NCI-H69 (cell line): Measurements from ENCODE around the gene TBCK.

ENCODE experiments used
- DNase-seq: peaks from one replicate; lab custom pipeline; 2025; lab: John Stamatoyannopoulos, UW

The TBCK gene

DNA sequence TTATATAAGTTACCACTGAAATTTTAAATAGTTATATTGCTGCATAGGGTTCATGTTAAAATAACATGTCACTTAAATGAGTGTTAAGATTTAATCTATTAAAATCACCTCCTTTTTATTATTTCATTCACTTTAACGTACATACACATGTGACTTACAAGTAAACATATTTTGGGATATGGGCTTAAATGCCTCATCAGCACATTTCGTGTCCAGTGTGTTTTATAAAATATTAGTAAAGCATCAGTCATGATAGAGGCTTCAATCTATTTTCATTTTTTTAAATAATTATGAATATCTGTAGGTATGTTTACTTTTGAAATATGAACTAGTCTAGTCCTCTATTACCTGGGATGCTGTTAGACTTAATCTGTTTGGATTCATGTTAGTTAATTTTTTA is 277.1 kb downstream of the TBCK start:
- no peak for DNase-seq

- peak; percentile 2 for DNase-seq
Observed at GRCh38 chr4:106038012-106038411, 278.0 kb downstream of the TBCK start.

DNA sequence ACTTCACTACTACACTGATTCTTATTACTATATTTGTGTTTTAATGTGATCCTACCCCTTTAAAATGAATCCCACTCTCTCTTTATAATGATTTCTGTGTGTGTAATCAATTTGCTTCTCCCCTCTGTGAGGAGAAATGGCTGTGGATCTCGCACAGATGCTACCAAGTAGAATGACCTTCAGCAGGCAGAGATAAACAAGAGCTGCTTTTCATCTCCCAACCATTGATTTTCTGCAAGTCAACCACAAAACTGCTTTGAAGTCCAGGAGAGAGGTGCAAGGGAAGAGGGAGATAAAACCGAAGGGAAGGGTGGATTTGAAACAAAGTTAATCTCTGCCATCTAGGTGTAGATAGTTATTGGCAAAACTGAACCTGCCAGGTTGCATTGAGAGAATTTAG is 279.2 kb downstream of the TBCK start:
- DNase-seq: no peak

DNA sequence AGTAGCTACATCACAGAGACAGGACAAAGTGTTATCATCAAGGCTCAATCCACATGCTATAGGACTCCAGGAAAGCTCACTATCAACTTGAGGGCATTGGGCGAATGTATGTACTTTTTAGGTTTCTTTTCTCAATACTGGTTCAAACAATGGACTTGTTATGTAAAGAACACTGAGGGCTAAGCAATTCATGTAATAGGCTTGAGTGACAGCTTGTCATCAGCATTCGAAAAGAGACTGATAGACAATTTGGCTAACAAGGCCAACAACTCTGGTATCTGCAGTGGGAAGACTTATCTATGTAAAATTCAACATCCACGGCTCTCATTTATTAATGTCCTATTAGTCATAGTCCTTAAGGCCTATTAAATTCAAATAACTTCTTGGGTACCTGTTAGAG is 279.7 kb downstream of the TBCK start:
- DNase-seq: no peak

DNA sequence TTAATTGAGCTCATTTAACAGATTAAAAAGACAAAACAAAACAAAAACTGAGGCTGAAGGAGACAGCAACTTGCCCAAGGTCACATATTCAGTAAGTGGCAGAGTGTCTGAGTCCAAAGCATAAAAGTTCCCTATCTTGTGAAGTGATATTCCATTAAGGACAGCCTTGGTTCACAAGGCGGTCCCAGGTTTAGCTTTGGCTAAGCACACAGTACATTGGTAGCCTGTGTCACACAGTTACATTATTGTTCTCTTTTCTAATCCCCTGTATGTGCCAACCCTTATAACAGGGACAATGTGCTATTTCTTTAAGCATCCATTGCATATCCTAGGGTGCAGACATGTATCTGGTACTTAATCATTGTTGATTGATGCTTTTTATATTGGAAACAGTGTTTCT is 280.8 kb downstream of the TBCK start:
- DNase-seq: no peak

- no peak for DNase-seq
Observed at GRCh38 chr4:106034751-106035150, 281.3 kb downstream of the TBCK start.

DNA sequence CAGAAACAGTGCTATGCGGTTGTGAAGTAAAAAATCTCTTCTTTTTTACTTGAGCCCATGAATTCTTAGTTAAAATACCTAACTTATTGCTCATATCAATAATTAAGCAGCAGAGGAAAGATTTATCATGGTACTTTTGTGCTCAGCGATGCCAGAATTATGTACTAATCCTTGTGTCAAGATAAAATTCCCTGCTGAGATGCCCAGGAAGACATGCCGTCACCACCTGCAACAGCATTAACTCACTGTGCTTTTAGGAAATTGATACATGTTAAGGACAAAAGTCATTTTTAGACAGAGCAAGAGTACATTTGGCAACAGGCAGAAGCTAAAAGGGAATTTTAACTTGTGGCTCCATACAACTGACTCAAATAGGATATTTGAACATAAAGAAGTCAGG is 281.8 kb downstream of the TBCK start:
- peak; percentile 45 for DNase-seq

DNA sequence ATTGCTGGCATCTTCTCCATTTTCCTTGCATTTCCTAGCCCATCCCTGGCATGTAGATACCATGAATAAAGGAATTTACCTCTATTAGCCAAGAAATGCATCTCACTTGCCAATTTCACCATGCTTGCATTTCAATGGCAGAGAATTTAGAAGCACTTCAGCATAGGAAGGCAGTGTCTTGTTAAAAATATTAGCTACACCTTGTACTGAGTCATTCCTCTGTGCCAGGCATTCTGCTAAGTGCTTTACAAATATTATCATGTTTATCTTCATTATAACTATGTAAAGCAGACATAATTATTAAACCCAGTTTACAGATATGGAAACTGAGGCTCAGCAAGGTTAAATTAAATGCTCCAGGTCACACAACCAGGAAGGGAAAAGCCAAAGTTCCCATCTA is 282.5 kb downstream of the TBCK start:
- no peak for DNase-seq

GRCh38 chr4:106032851-106033286 is 283.1 kb downstream of the TBCK start:
- no peak for DNase-seq

DNA sequence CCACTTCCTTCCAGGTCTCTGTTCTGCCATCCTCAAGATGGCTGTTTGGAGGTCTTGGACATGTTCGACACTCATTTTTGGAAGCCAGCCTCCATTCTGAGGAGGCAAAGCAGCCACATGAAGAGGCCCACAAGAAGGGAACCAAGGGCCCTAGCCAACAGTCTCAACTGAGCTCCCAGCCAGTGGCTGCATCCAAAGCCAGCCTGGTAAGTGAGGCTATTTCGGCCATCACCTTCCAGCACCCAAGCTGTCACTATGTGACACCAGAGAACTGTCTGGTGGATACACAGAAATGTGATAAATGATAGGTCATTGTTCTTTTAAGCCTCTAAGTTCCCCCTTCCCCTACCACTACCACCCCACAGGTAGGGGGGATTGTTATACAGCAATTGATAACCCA is 293.6 kb downstream of the TBCK start:
- no peak for DNase-seq

DNA sequence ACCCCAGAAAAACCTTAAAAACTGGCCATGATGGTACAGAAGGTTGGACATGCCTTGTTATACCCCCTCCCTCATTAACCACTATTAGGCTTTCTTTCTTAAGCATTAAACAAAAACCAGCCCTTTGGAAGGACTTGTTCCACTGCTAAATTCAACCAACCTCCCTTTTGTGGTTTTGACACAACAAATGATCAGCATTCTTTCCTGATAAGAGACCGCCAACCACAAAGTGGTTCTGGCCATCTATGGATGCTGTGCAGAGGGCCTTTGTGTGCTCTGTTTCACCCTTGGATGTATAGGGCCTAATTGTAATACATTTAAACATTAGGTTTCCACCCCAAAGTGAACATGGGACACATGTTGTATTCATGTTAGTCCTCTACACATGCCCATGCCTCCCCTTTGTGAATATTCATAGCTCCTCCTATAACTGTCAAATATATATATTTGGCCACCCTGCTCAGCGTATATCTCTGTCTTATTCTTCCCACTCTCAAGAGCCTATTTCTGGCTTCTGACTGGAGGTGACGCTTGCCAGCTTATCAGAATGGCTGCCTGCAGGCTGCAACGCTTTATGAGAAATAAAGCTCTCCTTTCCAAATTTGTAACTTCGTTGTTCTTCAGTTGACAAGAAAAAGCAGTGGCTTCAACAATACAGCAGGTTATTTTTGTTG is 294.1 kb downstream of the TBCK start:
- DNase-seq: no peak

DNA sequence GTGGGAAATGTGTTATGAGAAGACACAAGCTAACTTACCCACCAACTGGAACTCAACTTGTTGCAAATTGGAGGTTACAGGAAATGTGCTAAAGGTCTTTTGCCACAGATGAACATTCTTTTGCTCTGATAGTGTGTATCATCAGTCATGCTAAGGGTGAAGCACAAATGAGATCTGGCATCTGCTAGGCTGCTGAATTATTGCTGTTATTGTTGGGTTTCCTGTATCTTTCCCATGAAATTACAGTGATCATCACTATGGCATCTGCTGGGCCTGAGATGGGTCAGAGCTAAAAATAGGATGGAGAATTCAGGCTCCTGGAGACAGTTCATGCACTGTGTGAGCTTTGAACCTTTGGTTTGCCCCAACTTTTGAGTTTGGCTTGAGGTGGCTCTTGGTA is 296.2 kb downstream of the TBCK start:
- no peak for DNase-seq

- DNase-seq: peak; percentile 53
Observed at GRCh38 chr4:106017975-106018374, 298.0 kb downstream of the TBCK start.

DNA sequence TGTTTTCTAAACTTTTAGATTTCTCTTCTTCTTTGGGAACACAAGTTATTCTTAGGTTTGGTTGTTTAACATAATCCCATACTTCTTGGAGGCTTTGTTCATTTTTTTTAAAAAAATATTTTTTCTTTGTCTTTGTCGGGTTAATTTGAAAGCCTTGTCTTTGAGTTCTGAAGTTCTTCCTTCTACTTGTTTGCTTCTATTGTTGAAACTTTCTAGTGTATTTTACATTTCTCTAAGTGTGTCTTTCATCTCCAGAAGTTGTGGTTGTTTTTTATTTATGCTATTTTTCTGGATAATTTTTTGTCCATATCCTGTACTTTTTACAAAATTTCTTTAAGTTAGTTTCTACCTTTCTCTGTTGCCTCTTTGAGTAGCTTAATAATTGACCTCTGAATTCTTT is 304.6 kb downstream of the TBCK start:
- no peak for DNase-seq

GRCh38 chr4:106010761-106011160 is 305.2 kb downstream of the TBCK start:
- DNase-seq: no peak

GRCh38 chr4:106002994-106003393 is 313.0 kb downstream of the TBCK start:
- no peak for DNase-seq

- DNase-seq: no peak
Observed at GRCh38 chr4:105998171-105999063, 317.6 kb downstream of the TBCK start.

DNA sequence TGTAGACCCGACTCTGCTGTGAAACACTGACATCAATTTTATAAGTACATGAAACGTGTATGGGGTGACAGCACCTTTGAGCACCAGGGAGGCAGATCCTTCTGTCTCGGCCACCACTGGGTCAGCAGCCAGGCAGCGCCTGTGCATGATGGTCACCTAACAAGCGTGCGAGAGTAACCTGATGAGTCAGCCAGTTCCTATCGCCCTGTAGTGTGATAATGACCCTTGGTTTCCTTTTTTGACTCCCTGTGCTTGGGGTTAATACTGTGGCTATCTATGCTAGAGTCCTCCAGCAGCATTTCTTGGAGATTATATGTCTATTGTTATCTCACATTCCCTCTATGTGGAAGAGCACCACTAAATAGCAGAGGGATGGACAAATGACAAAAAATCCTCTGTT is 319.2 kb downstream of the TBCK start:
- DNase-seq: no peak

DNA sequence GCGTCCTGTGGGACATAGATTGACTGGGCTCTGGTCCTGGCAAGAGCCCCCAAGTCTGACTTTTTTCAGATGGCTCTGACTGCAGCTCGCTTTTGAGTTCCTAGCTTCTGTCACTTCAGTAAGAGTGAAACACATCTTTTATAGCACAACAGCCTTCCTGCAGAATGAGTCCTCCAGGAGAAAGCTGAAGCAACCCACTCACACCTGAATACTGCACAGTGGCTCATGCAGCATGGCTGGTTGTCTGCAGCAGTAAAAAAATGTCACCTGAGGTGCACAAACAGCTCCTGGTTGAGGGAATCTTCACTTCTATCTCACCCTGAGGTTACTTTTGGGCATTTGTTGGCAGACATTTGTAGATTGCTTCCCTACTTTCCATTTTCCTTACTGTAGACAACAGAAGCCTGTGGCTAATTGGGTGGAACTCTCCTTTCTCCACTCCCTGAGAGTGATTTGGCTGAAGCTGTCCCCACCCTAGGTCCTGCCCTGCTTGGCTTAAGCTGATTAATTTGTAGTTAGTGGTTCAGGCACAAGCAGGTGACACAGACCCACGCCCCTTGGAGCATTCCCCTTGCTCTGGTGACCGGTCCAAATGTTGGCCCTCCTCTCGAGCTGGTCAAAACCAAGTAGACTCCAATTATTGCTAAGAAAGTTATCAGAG is 321.0 kb downstream of the TBCK start:
- no peak for DNase-seq

DNA sequence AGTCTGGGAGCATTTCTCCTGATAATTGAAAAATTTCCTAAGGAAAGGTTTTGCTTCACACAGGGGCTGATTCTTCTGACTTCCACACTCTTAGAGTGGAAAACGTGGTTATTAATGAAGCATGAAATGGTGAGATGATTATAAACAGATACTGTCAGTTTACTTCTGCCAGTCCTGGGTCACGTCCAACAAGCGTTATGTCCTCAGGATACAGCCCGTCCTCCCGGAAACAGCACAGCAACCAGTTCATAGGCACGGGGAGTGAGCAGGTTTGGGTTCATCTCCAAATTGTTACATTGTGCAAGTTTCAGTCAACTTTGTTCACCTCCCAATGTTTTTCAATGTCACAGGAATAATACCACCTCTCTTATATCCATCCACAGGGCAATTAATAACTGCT is 321.9 kb downstream of the TBCK start:
- DNase-seq: peak; percentile 16

DNA sequence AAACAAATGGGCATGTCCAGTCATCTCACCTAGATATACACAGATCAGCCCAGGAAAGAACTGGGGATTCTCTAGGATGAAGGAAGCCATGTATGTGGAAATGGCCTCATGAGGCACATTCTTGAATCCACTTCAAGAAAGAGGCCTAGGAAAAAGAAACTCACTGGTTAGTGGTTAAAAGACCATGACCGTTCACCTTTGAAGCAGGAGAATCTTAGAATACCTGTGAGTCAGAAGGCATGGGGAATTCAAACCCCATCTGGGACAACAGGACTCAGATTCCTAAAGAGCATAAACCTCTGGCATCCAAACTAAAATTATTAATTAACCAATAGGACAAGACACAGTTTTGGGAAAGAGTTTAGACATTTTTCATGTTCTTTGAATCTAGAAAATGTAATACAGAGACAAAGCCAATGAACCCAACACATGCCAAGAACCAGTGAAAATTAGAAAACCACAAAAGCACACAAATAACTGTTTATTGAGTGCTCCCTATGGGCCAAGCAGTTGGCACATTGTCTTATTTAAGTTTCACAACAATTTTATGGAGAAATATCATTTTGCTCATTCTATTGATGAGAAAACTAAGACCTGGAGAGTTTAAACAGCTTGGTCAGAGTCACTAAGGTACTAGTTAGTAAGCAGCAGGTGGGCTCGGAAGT is 323.2 kb downstream of the TBCK start:
- no peak for DNase-seq

GRCh38 chr4:105991726-105992125 is 324.3 kb downstream of the TBCK start:
- no peak for DNase-seq
